Body of pancreas (tissue), 4 donors: Measurements from ENCODE around the gene AP1M1. TPM values are rescaled to one million over a fixed set of nuclear protein-coding genes. Genes with fewer than 3 reads are reported as not detected.

ENCODE experiments used
- ATAC-seq: fragments of 150-250 bp; one replicate; pipeline ENCODE4 v1.9.1; 2016
- DNase-seq, 4 donors: peaks; one replicate each; pipeline ENCODE4 v3.0.0-alpha.2; 2019
- H3K27ac ChIP-seq, 4 donors: fragments of 200-600 bp; sonication (generic); 1 replicate in 3 of 4; 2 replicates in 1 of 4; pipeline versions ENCODE4 v1.5.1 to v1.6.1; 2016 to 2019; ENCODE audit warnings: mild to moderate bottlenecking in 1 of 4, mixed read lengths in 1 of 4, moderate library complexity in 1 of 4
- H3K27me3 ChIP-seq, 2 donors: fragments of 200-600 bp; sonication (generic); one replicate each; pipeline ENCODE4 v1.6.0; 2016; ENCODE audit warnings: mild to moderate bottlenecking in 1 of 2
- H3K36me3 ChIP-seq, 2 donors: fragments of 200-600 bp; sonication (generic); replicated peaks in 1 of 2; 2 replicates each; pipeline ENCODE4 v1.5.1; 2016; ENCODE audit warnings: low read depth in 2 of 2; ENCODE audit not compliant: insufficient read depth in 1 of 2
- H3K4me1 ChIP-seq: fragments of 200-600 bp; sonication (generic); one replicate; pipeline ENCODE4 v1.6.0; 2016
- H3K4me3 ChIP-seq, 2 donors: fragments of 200-600 bp; sonication (generic); 1 replicate in 1 of 2; 2 replicates in 1 of 2; pipeline ENCODE4 v1.5.1; 2016 to 2019
- H3K9me3 ChIP-seq, 3 donors: fragments of 200-600 bp; sonication (generic); 1 replicate in 2 of 3; 2 replicates in 1 of 3; pipeline ENCODE4 v1.5.1; 2016
- CTCF ChIP-seq, 7 experiments: fragments of 450-650 bp in 4 of 7; fragments of 200-600 bp in 3 of 7; sonication (generic) in 3 of 7; IDR thresholded peaks; one replicate each; pipeline ENCODE4 v1.5.1; 2016 to 2019; ENCODE audit warnings: antibody characterized with exemption in 7 of 7
- POLR2A ChIP-seq, 3 donors: fragments of 450-650 bp; IDR thresholded peaks; one replicate each; pipeline ENCODE4 v1.6.1; 2016; ENCODE audit warnings: antibody characterized with exemption in 3 of 3, mild to moderate bottlenecking in 2 of 3
- WGBS, 2 donors: methylation state at CpG; one replicate each; pipeline ENCODE4 v1.1.5; 2017; 5-methylcytosine and 5-hydroxymethylcytosine counted together
- intact Hi-C: fragments of 100-400 bp; cut with DNase I; formaldehyde crosslinking; loops from one replicate; pipeline ENCODE4 v1.15.1; 2023
- total RNA-seq, 2 donors: library from RNA; depleted of rRNA; stranded (reverse); fragments of >200 nt; gene quantifications; one replicate each; pipeline ENCODE4 v1.1.0, GENCODE V29; 2016

AP1M1 gene
- total RNA-seq, 2 donors from 2014 or later, result 22.3 to 23.1 TPM

DNA sequence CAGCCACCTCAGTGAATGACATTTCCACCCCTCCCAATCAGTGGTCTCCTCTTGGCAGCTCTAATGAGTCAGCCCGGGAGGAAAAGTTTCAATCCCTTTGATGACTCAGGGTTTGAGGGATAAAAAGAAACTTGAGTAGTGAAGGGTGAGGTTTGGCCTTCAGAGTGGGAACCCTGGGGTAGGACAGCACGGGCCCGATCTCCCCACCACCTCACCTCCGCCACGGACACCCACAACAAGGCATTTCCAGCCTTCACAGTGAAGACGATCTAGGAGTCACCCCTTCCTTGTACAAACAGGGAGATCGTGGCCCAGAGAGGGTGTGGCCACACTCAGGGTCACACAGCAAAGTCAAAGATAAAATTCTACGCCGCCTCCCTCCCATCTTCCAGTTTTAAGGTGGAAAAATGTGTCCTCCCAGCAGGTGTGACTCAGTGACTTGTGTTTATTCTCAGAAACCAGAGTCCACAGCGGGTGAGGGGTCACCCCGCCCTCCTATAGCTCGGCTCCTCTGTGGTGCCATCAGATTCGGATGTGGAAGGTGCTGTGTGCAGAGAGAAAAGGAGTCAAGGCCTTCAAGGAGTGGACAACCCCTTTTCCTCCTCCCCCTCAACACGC is 36.7 kb upstream of the AP1M1 start:
- no peak for ATAC-seq
- 58 to 67% methylated on average over 14 of the region's 14 CpGs for WGBS, 2 donors
- Histone ChIP-seq H3K36me3 (no peaks in the 10 kb centered on the region), H3K4me1 (no peaks in the 10 kb centered on the region), H3K9me3 (no peaks in the 10 kb centered on the region), H3K4me3 (no peak overlapping the region), H3K27ac (no peak overlapping the region), H3K27me3 (no peaks in the 10 kb centered on the region)
- no peak for DNase-seq
- TF ChIP-seq POLR2A (IDR thresholded peaks at IDR 0.05) (no peak), CTCF (IDR thresholded peaks at IDR 0.05) (no peak)
- intact Hi-C loops, result no loop called here

- no peak overlapping the region for H3K4me3 ChIP-seq
- H3K4me1 ChIP-seq, result no peaks in the 10 kb centered on the region
- no peak for ATAC-seq
- no peaks in the 10 kb centered on the region for H3K36me3 ChIP-seq
- intact Hi-C loops, result no loop called here
- DNase-seq, result no peak
- no peaks in the 10 kb centered on the region for H3K27me3 ChIP-seq
- no peaks in the 10 kb centered on the region for H3K9me3 ChIP-seq
- H3K27ac ChIP-seq, result no peak overlapping the region
- WGBS, 2 donors, result 73 to 84% methylated on average over 3 of the region's 3 CpGs
- TF ChIP-seq POLR2A (IDR thresholded peaks at IDR 0.05) (no peak), CTCF (IDR thresholded peaks at IDR 0.05) (no peak)
Observed at GRCh38 chr19:16161840-16162239, 35.9 kb upstream of the AP1M1 start.

DNA sequence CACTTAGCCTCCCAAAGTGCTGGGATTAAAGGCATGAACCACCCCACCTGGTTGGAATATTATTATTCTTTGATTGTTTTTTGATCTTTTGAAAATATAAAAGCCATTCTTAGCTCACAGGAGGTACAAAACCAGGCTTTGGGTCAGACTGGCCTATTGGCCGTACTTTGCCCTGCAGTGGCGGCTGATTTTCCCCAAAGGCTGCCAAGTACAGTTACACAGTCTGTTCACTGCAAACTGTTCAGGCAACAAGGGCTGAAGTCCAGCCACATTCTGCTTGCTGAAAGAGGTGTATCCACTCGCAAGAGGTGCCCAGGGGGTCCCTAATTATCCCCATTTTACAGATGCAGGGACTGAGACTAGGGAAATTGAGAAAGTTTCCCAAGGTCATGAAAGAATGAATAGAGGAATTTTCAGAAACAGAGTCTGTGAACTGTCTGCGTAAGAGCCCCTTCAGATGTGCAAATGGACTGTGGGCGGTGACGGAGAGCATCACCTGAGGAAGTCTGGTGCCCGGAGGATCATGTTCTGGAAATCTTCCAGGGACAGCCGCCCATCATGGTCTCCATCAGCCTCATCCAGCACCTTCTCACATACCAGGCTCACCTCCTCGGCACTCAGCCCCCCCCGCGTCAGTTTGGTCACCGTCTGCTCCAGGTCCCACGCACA is 33.4 kb upstream of the AP1M1 start:
- Histone ChIP-seq H3K4me1 (no peaks in the 10 kb centered on the region), H3K36me3 (no peaks in the 10 kb centered on the region), H3K9me3 (no peaks in the 10 kb centered on the region), H3K27ac (no peak overlapping the region), H3K4me3 (no peak overlapping the region), H3K27me3 (no peaks in the 10 kb centered on the region)
- ATAC-seq (no peak), DNase-seq (no peak)
- WGBS, 2 donors, result 76 to 87% methylated on average over 13 of the region's 13 CpGs
- TF ChIP-seq POLR2A (IDR thresholded peaks at IDR 0.05), result no peak
- no peak for TF ChIP-seq CTCF (IDR thresholded peaks at IDR 0.05)
- intact Hi-C loops, result no loop called here

DNA sequence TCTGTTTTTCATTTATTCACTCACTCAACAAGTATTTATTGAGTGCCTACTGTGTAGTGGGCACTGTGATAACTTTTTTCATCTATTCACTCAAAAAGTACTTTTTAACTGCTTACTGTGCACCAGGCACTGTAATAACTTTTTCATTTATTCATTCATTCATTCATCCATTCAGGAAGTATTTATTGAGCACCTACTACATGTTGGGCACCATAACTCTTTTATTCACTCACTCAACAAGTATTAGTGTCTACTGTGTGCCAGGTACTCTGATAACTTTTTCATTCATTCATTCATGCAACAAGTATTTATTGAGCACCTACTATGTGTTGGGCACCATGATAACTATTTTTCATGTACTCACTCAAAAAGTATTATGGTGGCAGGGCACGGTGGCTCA is 31.3 kb upstream of the AP1M1 start:
- Histone ChIP-seq H3K27me3 (no peaks in the 10 kb centered on the region), H3K4me3 (no peak overlapping the region), H3K4me1 (no peaks in the 10 kb centered on the region), H3K27ac (no peak overlapping the region), H3K9me3 (no peaks in the 10 kb centered on the region), H3K36me3 (no peaks in the 10 kb centered on the region)
- no peak for ATAC-seq
- intact Hi-C loops, result no loop called here
- 88 to 100% methylated on average over 1 of the region's 1 CpG for WGBS, 2 donors
- no peak for DNase-seq
- TF ChIP-seq CTCF (IDR thresholded peaks at IDR 0.05), result no peak
- TF ChIP-seq POLR2A (IDR thresholded peaks at IDR 0.05), result no peak

DNA sequence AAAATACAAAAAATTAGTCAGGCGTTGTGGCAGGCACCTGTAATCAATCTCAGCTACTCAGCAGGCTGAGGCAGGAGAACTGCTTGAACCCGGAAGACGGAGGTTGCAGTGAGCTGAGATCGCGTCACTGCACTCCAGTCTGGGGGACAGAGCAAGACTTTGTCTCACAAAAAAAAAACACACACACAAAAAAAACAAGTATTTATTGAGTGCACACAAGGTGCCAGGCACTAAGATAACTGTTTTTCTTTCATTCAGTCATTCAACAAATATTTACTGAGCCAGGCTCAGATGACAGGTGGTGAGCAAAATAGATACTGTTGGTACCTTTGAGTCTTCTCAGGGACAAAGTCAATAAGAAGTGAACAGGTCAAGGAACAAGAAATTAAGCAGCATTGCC is 30.7 kb upstream of the AP1M1 start:
- no peak overlapping the region for H3K27ac ChIP-seq
- TF ChIP-seq CTCF (IDR thresholded peaks at IDR 0.05) (no peak), POLR2A (IDR thresholded peaks at IDR 0.05) (no peak)
- no peak overlapping the region for H3K4me3 ChIP-seq
- H3K27me3 ChIP-seq, result no peaks in the 10 kb centered on the region
- H3K4me1 ChIP-seq, result no peaks in the 10 kb centered on the region
- no peaks in the 10 kb centered on the region for H3K36me3 ChIP-seq
- 39 to 64% methylated on average over 5 of the region's 5 CpGs for WGBS, 2 donors
- DNase-seq, result no peak
- ATAC-seq, result no peak
- intact Hi-C loops, result no loop called here
- no peaks in the 10 kb centered on the region for H3K9me3 ChIP-seq
